A549 (cell line): Measurements from ENCODE around the gene POC1A. TPM values are rescaled to one million over a fixed set of nuclear protein-coding genes. Genes with fewer than 3 reads are reported as not detected.
A peak's percentile ranks its signal among the peaks of the same experiment; 100 is the strongest.

Source experiments
- ATAC-seq, 2 experiments: fragments of 200-7000 bp in 1 of 2; fragments of >200 bp in 1 of 2; cut with Nextera tagmentation in 1 of 2; cut with Tn5 transposase in 1 of 2; 3 replicates each; pipeline versions ENCODE4 v1.8.0 to v1.9.1; 2018 to 2020; ENCODE audit warnings: mild to moderate bottlenecking in 1 of 2, moderate library complexity in 1 of 2
- CTCF ChIA-PET: fragments of 300-600 bp; sonication (Branson Sonifier 250); formaldehyde crosslinking; extraction: SDS; loops from one replicate; lab custom pipeline; 2021; ENCODE audit warnings: antibody characterized with exemption, inconsistent platforms; lab: Yijun Ruan, JAX
- POLR2A ChIA-PET: fragments of 350-600 bp; formaldehyde crosslinking; extraction: SDS; loops from one replicate; lab custom pipeline; 2021; ENCODE audit warnings: antibody characterized with exemption, inconsistent platforms; lab: Yijun Ruan, JAX
- DNase-seq, 2 experiments: peaks; one replicate each; pipeline versions ENCODE4 v3.0.0 to v3.0.0-alpha.2; 2011 to 2016; ENCODE audit warnings: low read depth in 1 of 2, low spot score in 1 of 2
- FAIRE-seq: peaks from 2 replicates; lab custom pipeline; 2011; peaks lifted over from hg19 to GRCh38; lab: Jason Lieb, UNC
- H3K27ac ChIP-seq, 2 experiments: fragments of >200 bp; sonication (Bioruptor Twin); formaldehyde crosslinking; 3 replicates each; pipeline ENCODE4 v1.5.1; 2016 to 2017
- H3K4me1 ChIP-seq: fragments of >200 bp; sonication (Bioruptor Twin); formaldehyde crosslinking; 3 replicates; pipeline ENCODE4 v1.6.1; 2016
- H3K4me2 ChIP-seq: fragments of >200 bp; sonication (Bioruptor Twin); formaldehyde crosslinking; 3 replicates; pipeline ENCODE4 v1.6.1; 2016
- H3K4me3 ChIP-seq: fragments of >200 bp; sonication (Bioruptor Twin); formaldehyde crosslinking; 3 replicates; pipeline ENCODE4 v1.5.1; 2016
- H3K9me3 ChIP-seq: fragments of >200 bp; sonication (Bioruptor Twin); formaldehyde crosslinking; 3 replicates; pipeline ENCODE4 v1.6.1; 2016
- BCL3 ChIP-seq: fragments of >200 bp; sonication (Bioruptor Twin); formaldehyde crosslinking; IDR thresholded peaks from 3 replicates; pipeline ENCODE4 v1.6.1; 2016
- CEBPB ChIP-seq, 2 experiments: fragments of >200 bp in 1 of 2; sonication (Bioruptor Twin) in 1 of 2; formaldehyde crosslinking in 1 of 2; IDR thresholded peaks; 2 replicates each; pipeline ENCODE4 v1.6.1; 2012 to 2016
- E2F6 ChIP-seq: IDR thresholded peaks from 2 replicates; pipeline ENCODE4 v1.6.1; 2012; ENCODE audit warnings: low read depth, borderline replicate concordance
- HES2 ChIP-seq: fragments of >200 bp; sonication (Bioruptor Twin); formaldehyde crosslinking; IDR thresholded peaks from 2 replicates; pipeline ENCODE4 v1.6.1; 2016
- JUN ChIP-seq, 2 experiments: fragments of >200 bp; sonication (Bioruptor Twin); formaldehyde crosslinking; IDR thresholded peaks; 2 replicates in 1 of 2; 3 replicates in 1 of 2; pipeline ENCODE4 v1.6.1; 2016 to 2017
- JUNB ChIP-seq: fragments of >200 bp; sonication (Bioruptor Twin); formaldehyde crosslinking; IDR thresholded peaks from 2 replicates; pipeline ENCODE4 v1.6.1; 2016
- MAX ChIP-seq: IDR thresholded peaks from 2 replicates; pipeline ENCODE4 v1.6.1; 2012
- NFE2L2 ChIP-seq: fragments of 150-350 bp; conservative IDR thresholded peaks from 2 replicates; pipeline ENCODE4 v1.6.1; 2014; ENCODE audit warnings: low read length
- PHF8 ChIP-seq: fragments of 200-600 bp; sonication (generic); IDR thresholded peaks from 2 replicates; pipeline ENCODE4 v1.6.1; 2016; ENCODE audit warnings: low read depth, mild to moderate bottlenecking, antibody characterized with exemption, moderate library complexity, borderline replicate concordance
- POLR2A ChIP-seq: IDR thresholded peaks from 2 replicates; pipeline ENCODE4 v1.6.1; 2012; ENCODE audit warnings: mild to moderate bottlenecking, low read length
- RAD21 ChIP-seq, 2 experiments: fragments of >200 bp in 1 of 2; sonication (Bioruptor Twin) in 1 of 2; formaldehyde crosslinking in 1 of 2; IDR thresholded peaks in 1 of 2; conservative IDR thresholded peaks in 1 of 2; 2 replicates in 1 of 2; 3 replicates in 1 of 2; pipeline ENCODE4 v1.6.1; 2012 to 2018; ENCODE audit warnings: inconsistent platforms in 1 of 2
- RCOR1 ChIP-seq: fragments of 150-350 bp; IDR thresholded peaks from 2 replicates; pipeline ENCODE4 v1.6.1; 2014; ENCODE audit warnings: antibody characterized with exemption, low read length, low read depth
- RFX5 ChIP-seq: fragments of 450-650 bp; IDR thresholded peaks from 2 replicates; pipeline ENCODE4 v1.7.1; 2014; ENCODE audit warnings: antibody characterized with exemption, mild to moderate bottlenecking, moderate library complexity
- SMC3 ChIP-seq: fragments of >200 bp; sonication (Bioruptor Twin); formaldehyde crosslinking; IDR thresholded peaks from 3 replicates; pipeline ENCODE4 v1.6.1; 2018; ENCODE audit warnings: inconsistent platforms
- SREBF2 ChIP-seq: fragments of 450-650 bp; IDR thresholded peaks from 2 replicates; pipeline ENCODE4 v1.6.1; 2014; ENCODE audit warnings: mild to moderate bottlenecking, moderate library complexity
- USF2 ChIP-seq: fragments of 450-650 bp; IDR thresholded peaks from 2 replicates; pipeline ENCODE4 v1.6.1; 2014; ENCODE audit warnings: antibody characterized with exemption
- WGBS: methylation state at CpG from one replicate; pipeline ENCODE4 v1.1.6; 2017; ENCODE audit errors: missing lambda C conversion rate; 5-methylcytosine and 5-hydroxymethylcytosine counted together
- polyA plus RNA-seq, 4 experiments: library from polyadenylated mRNA; depleted of rRNA in 3 of 4; stranded (reverse); fragments of >200 nt; fragmentation: RNase III in 1 of 4; extraction: RNeasy Plus Mini Kit Qiagen cat#74134 plus additional on column Dnase treatment in 1 of 4; gene quantifications; 2 replicates in 3 of 4; 3 replicates in 1 of 4; pipeline ENCODE4 v1.2.3, GENCODE V29; 2011 to 2017

POC1A gene
- polyA plus RNA-seq, 2 of the 4 experiments (the other 2 are of a cell fraction): 9.4 to 14.1 TPM

GRCh38 chr3:52197842-52198625 lies 43.8 kb upstream of the POC1A start, which contains the start of gene ALAS1:
TSS of gene ALAS1 (plus strand) at chr3:52198160. CDS start at chr3:52199242, 1,082 bp downstream.
- FAIRE-seq: no peak
- peak; percentile 77 to 90 for ATAC-seq
- peaks cover 26% of the 10 kb centered on the region for H3K4me1 ChIP-seq
- 5% methylated on average over 28 of the region's 71 CpGs for WGBS
- ChIA-PET CTCF (interaction anchor here (0.6 to 1.3 kb wide), 3 partner anchors 22 to 50 kb away, joined by 3 to 6 read pairs (median 4); no protein-coding TSS in a partner anchor), POLR2A (no interaction called here)
- peak within 1 kb of the TSS; percentile 68 for H3K4me3 ChIP-seq
- no peak for TF ChIP-seq RCOR1
- TF ChIP-seq PHF8: peak; percentile 35; the same call in 1 of the 2 replicates
- no peak for TF ChIP-seq USF2
- peak; percentile 36; the same call in 1 of the 3 replicates for TF ChIP-seq BCL3
- peak in 1 of 2 experiments; percentile 69; a peak in 3 of 5 replicates for TF ChIP-seq JUN (IDR thresholded peaks at IDR 0.05)
- TF ChIP-seq POLR2A: peak; percentile 88
- TF ChIP-seq CEBPB (IDR thresholded peaks at IDR 0.05): no peak
- TF ChIP-seq JUNB: no peak
- no peak for TF ChIP-seq HES2
- TF ChIP-seq SMC3: no peak
- TF ChIP-seq MAX: peak; percentile 46; the same call in 1 of the 2 replicates
- no peak for TF ChIP-seq RFX5
- no peak for TF ChIP-seq SREBF2
- peak; percentile 78 to 79 for DNase-seq
- H3K4me2 ChIP-seq: peak within 1 kb of the TSS; percentile 94
- H3K9me3 ChIP-seq: no peaks in the 10 kb centered on the region
- peak within 1 kb of the TSS; percentile 93 to 96 for H3K27ac ChIP-seq

- ATAC-seq: no peak
- H3K4me2 ChIP-seq: peak overlapping the region; percentile 94
- ChIA-PET POLR2A (no interaction called here), CTCF (interaction anchor here (0.6 to 1.3 kb wide), 3 partner anchors 23 to 49 kb away, joined by 3 to 6 read pairs (median 4); no protein-coding TSS in a partner anchor)
- H3K27ac ChIP-seq: peak overlapping the region; percentile 93 to 96
- FAIRE-seq: no peak
- no peak for DNase-seq
- WGBS: 75% methylated on average over 9 of the region's 10 CpGs
- no peak for TF ChIP-seq E2F6
- no peak for TF ChIP-seq JUN (IDR thresholded peaks at IDR 0.05)
- TF ChIP-seq RAD21 (conservative IDR thresholded peaks at IDR 0.05 in 1 of 2, IDR thresholded peaks at IDR 0.05 in 1 of 2): no peak
- TF ChIP-seq SREBF2: no peak
- TF ChIP-seq HES2: no peak
- H3K4me1 ChIP-seq: peaks cover 31% of the 10 kb centered on the region
- H3K4me3 ChIP-seq: peak overlapping the region; percentile 68
- H3K9me3 ChIP-seq: no peaks in the 10 kb centered on the region
These were observed 43.2 kb upstream of the POC1A start for GRCh38 chr3:52197499-52197841.

GRCh38 chr3:52196977-52197376 lies 42.8 kb upstream of the POC1A start:
- ChIA-PET CTCF (interaction anchor here (1.3 kb wide), 2 partner anchors 24 to 25 kb away, joined by 3 to 6 read pairs; no protein-coding TSS in a partner anchor), POLR2A (no interaction called here)
- no peak for FAIRE-seq
- 60% methylated on average over 2 of the region's 3 CpGs for WGBS
- no peak; a peak in 1 of 6 replicates for ATAC-seq
- no peak for TF ChIP-seq NFE2L2
- Histone ChIP-seq H3K4me2 (peak overlapping the region; percentile 94), H3K9me3 (no peaks in the 10 kb centered on the region), H3K4me1 (peaks cover 31% of the 10 kb centered on the region), H3K4me3 (no peak overlapping the region), H3K27ac (peak overlapping the region; percentile 93 to 96; a peak in 4 of 6 replicates)
- DNase-seq: peak in 1 of 2 experiments; percentile 35
